Loucy (cell line): ENCODE measurements around the gene MYBPHL.

Source experiments
- H2AFZ ChIP-seq: fragments of 200-600 bp; sonication (generic); 2 replicates; pipeline ENCODE4 v1.6.0; 2016; ENCODE audit warnings: antibody characterized with exemption, mild to moderate bottlenecking, low read length, moderate library complexity
- H3F3A ChIP-seq: fragments of 200-600 bp; 2 replicates; pipeline ENCODE4 v1.6.0; 2016; ENCODE audit warnings: antibody characterized with exemption, low read depth, mild to moderate bottlenecking
- H3K27me3 ChIP-seq: fragments of 200-600 bp; sonication (generic); 2 replicates; pipeline ENCODE4 v1.6.1; 2014; ENCODE audit warnings: low read length, mild to moderate bottlenecking; ENCODE audit not compliant: insufficient read depth, poor library complexity, severe bottlenecking
- H3K36me3 ChIP-seq: fragments of 200-600 bp; sonication (generic); 2 replicates; pipeline ENCODE4 v1.6.1; 2016; ENCODE audit warnings: low read length; ENCODE audit not compliant: insufficient read depth
- H3K4me1 ChIP-seq: fragments of 200-600 bp; sonication (generic); 2 replicates; pipeline ENCODE4 v1.5.1; 2014; ENCODE audit warnings: low read length, mild to moderate bottlenecking; ENCODE audit not compliant: insufficient read depth, poor library complexity, severe bottlenecking
- H3K4me2 ChIP-seq: fragments of 200-600 bp; sonication (generic); 2 replicates; pipeline ENCODE4 v1.6.0; 2014; ENCODE audit warnings: antibody characterized with exemption, low read length, low read depth, mild to moderate bottlenecking; ENCODE audit not compliant: poor library complexity, severe bottlenecking
- H3K4me3 ChIP-seq: fragments of 200-600 bp; sonication (generic); 2 replicates; pipeline ENCODE4 v1.5.1; 2014; ENCODE audit warnings: low read length, mild to moderate bottlenecking, mixed read lengths; ENCODE audit not compliant: poor library complexity, severe bottlenecking
- H3K79me2 ChIP-seq: fragments of 200-600 bp; sonication (generic); 2 replicates; pipeline ENCODE4 v1.6.1; 2014; ENCODE audit warnings: low read length; ENCODE audit not compliant: insufficient read depth
- H3K9ac ChIP-seq: fragments of 200-600 bp; sonication (generic); 2 replicates; pipeline ENCODE4 v1.6.0; 2014; ENCODE audit warnings: mild to moderate bottlenecking, low read depth, low read length, moderate library complexity; ENCODE audit not compliant: poor library complexity, severe bottlenecking
- H3K9me2 ChIP-seq: fragments of 200-600 bp; sonication (generic); replicated peaks from 2 replicates; pipeline ENCODE4 v1.6.1; 2016; ENCODE audit warnings: low read depth, low read length, mixed read lengths
- H3K9me3 ChIP-seq: fragments of 200-600 bp; sonication (generic); 2 replicates; pipeline ENCODE4 v1.6.1; 2014; ENCODE audit warnings: mild to moderate bottlenecking, antibody characterized with exemption, low read length, low read depth; ENCODE audit not compliant: insufficient read depth
- H4K20me1 ChIP-seq: fragments of 200-600 bp; sonication (generic); 2 replicates; pipeline ENCODE4 v1.6.0; 2014; ENCODE audit warnings: antibody characterized with exemption, low read length, mild to moderate bottlenecking; ENCODE audit not compliant: insufficient read depth, poor library complexity, severe bottlenecking
- EZH2phosphoT487 ChIP-seq: fragments of 200-600 bp; IDR thresholded peaks from 2 replicates; pipeline ENCODE4 v1.6.1; 2018; ENCODE audit warnings: antibody characterized with exemption, mild to moderate bottlenecking, moderate library complexity, borderline replicate concordance
- TF ChIP-seq, protein P1 (sequence below): fragments of 200-600 bp; sonication (generic); conservative IDR thresholded peaks from 2 replicates; pipeline ENCODE4 v1.5.1; 2014; ENCODE audit warnings: mild to moderate bottlenecking, antibody characterized with exemption, low read length

MYBPHL gene

DNA sequence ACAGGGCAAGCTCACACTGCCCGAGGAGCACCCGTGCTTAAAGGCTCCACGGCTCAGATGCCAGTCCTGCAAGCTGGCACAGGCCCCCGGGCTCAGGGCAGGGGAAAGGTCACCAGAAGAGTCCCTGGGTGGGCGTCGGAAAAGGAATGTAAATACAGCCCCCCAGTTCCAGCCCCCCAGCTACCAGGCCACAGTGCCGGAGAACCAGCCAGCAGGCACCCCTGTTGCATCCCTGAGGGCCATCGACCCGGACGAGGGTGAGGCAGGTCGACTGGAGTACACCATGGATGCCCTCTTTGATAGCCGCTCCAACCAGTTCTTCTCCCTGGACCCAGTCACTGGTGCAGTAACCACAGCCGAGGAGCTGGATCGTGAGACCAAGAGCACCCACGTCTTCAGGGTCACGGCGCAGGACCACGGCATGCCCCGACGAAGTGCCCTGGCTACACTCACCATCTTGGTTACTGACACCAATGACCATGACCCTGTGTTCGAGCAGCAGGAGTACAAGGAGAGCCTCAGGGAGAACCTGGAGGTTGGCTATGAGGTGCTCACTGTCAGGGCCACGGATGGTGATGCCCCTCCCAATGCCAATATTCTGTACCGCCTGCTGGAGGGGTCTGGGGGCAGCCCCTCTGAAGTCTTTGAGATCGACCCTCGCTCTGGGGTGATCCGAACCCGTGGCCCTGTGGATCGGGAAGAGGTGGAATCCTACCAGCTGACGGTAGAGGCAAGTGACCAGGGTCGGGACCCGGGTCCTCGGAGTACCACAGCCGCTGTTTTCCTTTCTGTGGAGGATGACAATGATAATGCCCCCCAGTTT is 56.1 kb downstream of the MYBPHL start:
- no peaks in the 10 kb centered on the region for H3K9me2 ChIP-seq
- H3K4me2 ChIP-seq, result peak overlapping the region; percentile 58
- no peaks in the 10 kb centered on the region for H3F3A ChIP-seq
- no peaks in the 10 kb centered on the region for H3K79me2 ChIP-seq
- no peaks in the 10 kb centered on the region for H4K20me1 ChIP-seq
- peak overlapping the region; percentile 65 for H3K4me3 ChIP-seq
- no peaks in the 10 kb centered on the region for H3K9me3 ChIP-seq
- peaks cover 5% of the 10 kb centered on the region for H3K4me1 ChIP-seq
- H2AFZ ChIP-seq, result no peak overlapping the region
- TF ChIP-seq, protein P1, sequence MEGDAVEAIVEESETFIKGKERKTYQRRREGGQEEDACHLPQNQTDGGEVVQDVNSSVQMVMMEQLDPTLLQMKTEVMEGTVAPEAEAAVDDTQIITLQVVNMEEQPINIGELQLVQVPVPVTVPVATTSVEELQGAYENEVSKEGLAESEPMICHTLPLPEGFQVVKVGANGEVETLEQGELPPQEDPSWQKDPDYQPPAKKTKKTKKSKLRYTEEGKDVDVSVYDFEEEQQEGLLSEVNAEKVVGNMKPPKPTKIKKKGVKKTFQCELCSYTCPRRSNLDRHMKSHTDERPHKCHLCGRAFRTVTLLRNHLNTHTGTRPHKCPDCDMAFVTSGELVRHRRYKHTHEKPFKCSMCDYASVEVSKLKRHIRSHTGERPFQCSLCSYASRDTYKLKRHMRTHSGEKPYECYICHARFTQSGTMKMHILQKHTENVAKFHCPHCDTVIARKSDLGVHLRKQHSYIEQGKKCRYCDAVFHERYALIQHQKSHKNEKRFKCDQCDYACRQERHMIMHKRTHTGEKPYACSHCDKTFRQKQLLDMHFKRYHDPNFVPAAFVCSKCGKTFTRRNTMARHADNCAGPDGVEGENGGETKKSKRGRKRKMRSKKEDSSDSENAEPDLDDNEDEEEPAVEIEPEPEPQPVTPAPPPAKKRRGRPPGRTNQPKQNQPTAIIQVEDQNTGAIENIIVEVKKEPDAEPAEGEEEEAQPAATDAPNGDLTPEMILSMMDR, result no peak
- TF ChIP-seq EZH2phosphoT487, result no peak
- H3K27me3 ChIP-seq, result peaks cover 9% of the 10 kb centered on the region
- H3K36me3 ChIP-seq, result no peaks in the 10 kb centered on the region
- no peak overlapping the region for H3K9ac ChIP-seq

DNA sequence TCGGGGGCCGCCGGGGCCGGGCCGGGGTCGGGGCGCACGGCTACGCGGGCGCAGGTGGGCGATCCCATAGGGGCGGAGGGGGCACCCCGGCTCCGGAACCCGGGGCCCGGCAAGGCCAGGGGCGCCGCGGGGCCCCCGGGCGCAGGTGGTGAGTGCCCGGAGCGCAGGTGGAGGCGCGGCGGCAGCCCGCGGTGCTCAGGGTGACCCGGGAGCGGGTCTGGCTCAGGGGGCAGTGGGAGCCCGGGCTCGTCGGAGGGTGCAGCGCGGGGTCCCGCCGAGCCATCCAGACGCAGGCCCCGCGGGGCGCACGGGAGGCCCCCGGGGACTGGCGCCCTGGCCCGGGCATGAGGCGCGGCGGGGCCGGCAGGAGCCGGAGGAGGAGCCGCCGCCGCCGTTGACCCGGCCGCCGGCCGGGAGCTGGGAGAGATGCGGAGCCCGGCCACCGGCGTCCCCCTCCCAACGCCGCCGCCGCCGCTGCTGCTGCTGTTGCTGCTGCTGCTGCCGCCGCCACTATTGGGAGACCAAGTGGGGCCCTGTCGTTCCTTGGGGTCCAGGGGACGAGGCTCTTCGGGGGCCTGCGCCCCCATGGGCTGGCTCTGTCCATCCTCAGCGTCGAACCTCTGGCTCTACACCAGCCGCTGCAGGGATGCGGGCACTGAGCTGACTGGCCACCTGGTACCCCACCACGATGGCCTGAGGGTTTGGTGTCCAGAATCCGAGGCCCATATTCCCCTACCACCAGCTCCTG is 57.0 kb downstream of the MYBPHL start:
- Histone ChIP-seq H3K9me2 (no peaks in the 10 kb centered on the region), H3K27me3 (peaks cover 9% of the 10 kb centered on the region), H4K20me1 (no peaks in the 10 kb centered on the region), H3K4me1 (peaks cover 5% of the 10 kb centered on the region), H3K79me2 (no peaks in the 10 kb centered on the region), H3K4me3 (peak overlapping the region; percentile 65), H3K9me3 (no peaks in the 10 kb centered on the region), H2AFZ (no peak overlapping the region), H3F3A (no peaks in the 10 kb centered on the region), H3K9ac (no peak overlapping the region), H3K36me3 (no peaks in the 10 kb centered on the region), H3K4me2 (peak overlapping the region; percentile 58)
- TF ChIP-seq, protein P1, result no peak
- TF ChIP-seq EZH2phosphoT487, result no peak

DNA sequence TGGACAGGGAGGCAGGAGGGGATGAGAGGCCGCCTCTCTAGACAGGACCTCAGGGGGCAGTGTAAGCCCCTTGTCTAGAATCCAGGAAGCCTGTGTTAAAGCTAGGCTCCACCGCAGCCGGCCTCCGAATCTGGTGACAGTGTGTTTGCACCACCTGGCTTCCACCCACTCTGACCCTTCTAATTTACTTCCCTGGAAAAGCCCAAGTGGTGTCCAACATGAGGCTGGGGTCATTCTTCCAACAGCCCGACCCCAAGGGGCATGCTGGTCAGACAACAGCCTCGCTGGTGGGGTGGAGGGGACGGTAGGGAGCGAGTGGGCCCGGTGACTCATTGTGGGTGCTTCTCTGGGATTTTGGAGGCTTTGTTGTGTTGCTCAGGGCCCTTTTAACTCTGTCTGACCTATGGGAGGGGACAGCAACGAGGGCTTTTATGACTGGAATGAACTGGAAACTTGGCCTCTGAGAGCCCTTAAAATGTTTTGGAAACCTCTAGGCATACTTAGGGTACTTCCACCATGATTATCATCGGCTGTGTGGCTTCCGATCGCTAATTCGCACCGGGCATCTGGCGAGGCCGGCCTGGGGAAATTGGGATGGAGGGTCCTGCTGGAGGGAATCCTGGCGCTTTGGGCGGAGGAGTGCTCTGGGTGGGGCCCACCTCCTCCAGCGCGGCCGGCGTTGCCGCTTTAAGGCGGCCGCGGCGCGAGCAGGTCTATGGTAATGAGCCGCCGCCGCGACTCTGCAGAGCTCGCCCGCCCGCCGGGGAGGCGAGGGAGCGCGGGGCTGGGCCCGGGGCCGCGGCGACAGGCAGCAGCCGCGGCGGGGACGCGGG is 57.8 kb downstream of the MYBPHL start, which contains the start of gene CELSR2:
CELSR2 (plus strand) TSS at position 743 of the 833 bp plus-strand sequence. CDS start 541 bp downstream, outside the sequence.
- Histone ChIP-seq H3K36me3 (no peaks in the 10 kb centered on the region), H4K20me1 (no peaks in the 10 kb centered on the region), H3F3A (no peaks in the 10 kb centered on the region), H3K9me3 (no peaks in the 10 kb centered on the region), H3K4me3 (peak within 1 kb of the TSS; percentile 65), H3K4me1 (peaks cover 5% of the 10 kb centered on the region), H3K9ac (no peak within 1 kb of the TSS), H3K79me2 (no peaks in the 10 kb centered on the region), H2AFZ (peak within 1 kb of the TSS; percentile 73), H3K9me2 (no peaks in the 10 kb centered on the region), H3K4me2 (peak within 1 kb of the TSS; percentile 58), H3K27me3 (peaks cover 9% of the 10 kb centered on the region)
- no peak for TF ChIP-seq EZH2phosphoT487
- TF ChIP-seq, protein P1, result peak; percentile 39
